H9 (cell line): ENCODE results near the gene SDE2. TPM values are rescaled to one million over a fixed set of nuclear protein-coding genes. Genes with fewer than 3 reads are reported as not detected.

ENCODE experiments used
- DNase-seq: peaks from one replicate; pipeline ENCODE4 v3.0.0-alpha.2; 2017
- H2AFZ ChIP-seq: one replicate; pipeline ENCODE4 v1.6.1; 2013; ENCODE audit warnings: mild to moderate bottlenecking, low read length, control low read depth, moderate library complexity
- H2AK5ac ChIP-seq: 2 replicates; pipeline ENCODE4 v1.6.1; 2013; ENCODE audit warnings: low read length, control low read depth, mixed read lengths; ENCODE audit not compliant: insufficient read length
- H2BK120ac ChIP-seq: one replicate; pipeline ENCODE4 v1.6.1; 2013; ENCODE audit warnings: low read depth, mild to moderate bottlenecking, low read length, control low read depth, inconsistent platforms; ENCODE audit not compliant: poor library complexity, severe bottlenecking
- H2BK12ac ChIP-seq: 2 replicates; pipeline ENCODE4 v1.6.1; 2013; ENCODE audit warnings: low read length, control low read depth, mixed read lengths, low read depth; ENCODE audit not compliant: insufficient read length
- H2BK15ac ChIP-seq: 2 replicates; pipeline ENCODE4 v1.6.1; 2013; ENCODE audit warnings: low read depth, low read length, control low read depth
- H2BK20ac ChIP-seq: one replicate; pipeline ENCODE4 v1.6.1; 2013; ENCODE audit warnings: low read depth, mild to moderate bottlenecking, low read length, control low read depth, inconsistent platforms; ENCODE audit not compliant: poor library complexity, severe bottlenecking
- H2BK5ac ChIP-seq: 2 replicates; pipeline ENCODE4 v1.6.1; 2013; ENCODE audit warnings: low read length, control low read depth, mixed read lengths; ENCODE audit not compliant: insufficient read length
- H3K14ac ChIP-seq: 2 replicates; pipeline ENCODE4 v1.6.1; 2013; ENCODE audit warnings: low read length, control low read depth; ENCODE audit not compliant: insufficient read depth
- H3K18ac ChIP-seq: 2 replicates; pipeline ENCODE4 v1.6.1; 2013; ENCODE audit warnings: low read depth, mild to moderate bottlenecking, mixed read lengths, low read length, control low read depth; ENCODE audit not compliant: insufficient read length
- H3K23ac ChIP-seq: 2 replicates; pipeline ENCODE4 v1.6.1; 2013; ENCODE audit warnings: low read length, control low read depth, mixed read lengths, low read depth; ENCODE audit not compliant: insufficient read length
- H3K23me2 ChIP-seq: 2 replicates; pipeline ENCODE4 v1.6.1; 2013; ENCODE audit warnings: low read depth, mild to moderate bottlenecking, mixed read lengths, low read length, control low read depth; ENCODE audit not compliant: insufficient read length, poor library complexity, severe bottlenecking
- H3K27ac ChIP-seq: 2 replicates; pipeline ENCODE4 v1.5.1; 2013; ENCODE audit warnings: low read length, control low read depth, mixed read lengths, low read depth; ENCODE audit not compliant: insufficient read length
- H3K27me3 ChIP-seq: 2 replicates; pipeline ENCODE4 v1.6.1; 2013; ENCODE audit warnings: low read length, control low read depth, inconsistent platforms; ENCODE audit not compliant: insufficient read depth
- H3K4ac ChIP-seq: 2 replicates; pipeline ENCODE4 v1.6.1; 2013; ENCODE audit warnings: low read depth, mild to moderate bottlenecking, control low read depth, inconsistent platforms, low read length, moderate library complexity
- H3K4me1 ChIP-seq: 2 replicates; pipeline ENCODE4 v1.6.1; 2013; ENCODE audit warnings: low read length, control low read depth, inconsistent platforms; ENCODE audit not compliant: insufficient read depth
- H3K4me2 ChIP-seq: 2 replicates; pipeline ENCODE4 v1.6.1; 2013; ENCODE audit warnings: low read length, control low read depth, mixed read lengths; ENCODE audit not compliant: insufficient read length, insufficient read depth
- H3K56ac ChIP-seq: 2 replicates; pipeline ENCODE4 v1.6.1; 2013; ENCODE audit warnings: low read depth, mild to moderate bottlenecking, mixed read lengths, low read length, control low read depth; ENCODE audit not compliant: insufficient read length
- H3K79me1 ChIP-seq: 2 replicates; pipeline ENCODE4 v1.6.1; 2013; ENCODE audit warnings: low read depth, mild to moderate bottlenecking, moderate library complexity, low read length, control low read depth, inconsistent platforms; ENCODE audit not compliant: insufficient read depth, poor library complexity, severe bottlenecking
- H3K79me2 ChIP-seq: 2 replicates; pipeline ENCODE4 v1.6.1; 2013; ENCODE audit warnings: low read length, control low read depth, inconsistent platforms; ENCODE audit not compliant: insufficient read depth
- H3K9ac ChIP-seq: 2 replicates; pipeline ENCODE4 v1.6.1; 2013; ENCODE audit warnings: low read length, control low read depth, mixed read lengths; ENCODE audit not compliant: insufficient read length; ENCODE audit errors: extremely low read depth
- H3K9me3 ChIP-seq: one replicate; pipeline ENCODE4 v1.6.1; 2013; ENCODE audit warnings: low read depth, low read length, inconsistent platforms; ENCODE audit not compliant: control insufficient read depth
- H3T11ph ChIP-seq: one replicate; pipeline ENCODE4 v1.6.1; 2013; ENCODE audit warnings: mild to moderate bottlenecking, low read length, control low read depth, inconsistent platforms
- H4K20me1 ChIP-seq: one replicate; pipeline ENCODE4 v1.6.1; 2013; ENCODE audit not compliant: control insufficient read depth, insufficient read length, insufficient read depth
- H4K5ac ChIP-seq: 2 replicates; pipeline ENCODE4 v1.6.1; 2013; ENCODE audit warnings: low read depth, mild to moderate bottlenecking, mixed read lengths, low read length, control low read depth; ENCODE audit not compliant: insufficient read length
- H4K8ac ChIP-seq: replicated peaks from 2 replicates; pipeline ENCODE4 v1.6.1; 2013; ENCODE audit warnings: low read length, control low read depth, mixed read lengths, low read depth; ENCODE audit not compliant: insufficient read length
- H4K91ac ChIP-seq: 2 replicates; pipeline ENCODE4 v1.6.1; 2013; ENCODE audit warnings: low read depth, mild to moderate bottlenecking, moderate library complexity, mixed read lengths, low read length, control low read depth; ENCODE audit not compliant: insufficient read length
- H3K27ac Mint-ChIP-seq, 3 experiments: 2 replicates in 2 of 3; 3 replicates in 1 of 3; pipeline ENCODE4 v1.8.0; 2020 to 2021; ENCODE audit warnings: mixed read lengths in 3 of 3, mild to moderate bottlenecking in 1 of 3, moderate library complexity in 1 of 3
- H3K27me3 Mint-ChIP-seq: 2 replicates; pipeline ENCODE4 v1.8.0; 2021; ENCODE audit warnings: low read depth, mild to moderate bottlenecking, moderate library complexity, mixed read lengths
- H3K36me3 Mint-ChIP-seq, 3 experiments: 2 replicates in 2 of 3; 3 replicates in 1 of 3; pipeline ENCODE4 v1.8.0; 2020 to 2021; ENCODE audit warnings: low read depth in 3 of 3, mixed read lengths in 3 of 3; ENCODE audit not compliant: insufficient read depth in 1 of 3
- H3K4me1 Mint-ChIP-seq, 2 experiments: 2 replicates each; pipeline ENCODE4 v1.8.0; 2020; ENCODE audit warnings: mixed read lengths in 2 of 2
- H3K4me3 Mint-ChIP-seq, 2 experiments: 2 replicates in 1 of 2; 3 replicates in 1 of 2; pipeline ENCODE4 v1.8.0; 2020 to 2021; ENCODE audit warnings: mild to moderate bottlenecking in 2 of 2, mixed read lengths in 2 of 2, moderate library complexity in 1 of 2
- H3K9me3 Mint-ChIP-seq, 2 experiments: 2 replicates in 1 of 2; 3 replicates in 1 of 2; pipeline ENCODE4 v1.8.0; 2020; ENCODE audit warnings: mild to moderate bottlenecking in 2 of 2, mixed read lengths in 2 of 2, moderate library complexity in 1 of 2
- CTCF ChIP-seq: fragments of 200-600 bp; sonication (generic); conservative IDR thresholded peaks from 3 replicates; pipeline ENCODE4 v1.8.0; 2021; ENCODE audit warnings: antibody characterized with exemption, mild to moderate bottlenecking
- WGBS: extraction: QIAGEN DNeasy Blood & Tissue Kit; methylation state at CpG from one replicate; pipeline ENCODE4 v1.1.7; 2013; ENCODE audit warnings: missing lambda C conversion rate, low lambda C conversion rate, mixed read lengths; ENCODE audit not compliant: insufficient read length; ENCODE audit errors: extremely low coverage; 5-methylcytosine and 5-hydroxymethylcytosine counted together
- total RNA-seq: library from RNA; stranded (reverse); gene quantifications from 2 replicates; pipeline ENCODE4 v1.2.1, GENCODE V29; 2021

The SDE2 gene
- total RNA-seq, 1 experiment from 2014 or later, result 20.5 TPM

DNA sequence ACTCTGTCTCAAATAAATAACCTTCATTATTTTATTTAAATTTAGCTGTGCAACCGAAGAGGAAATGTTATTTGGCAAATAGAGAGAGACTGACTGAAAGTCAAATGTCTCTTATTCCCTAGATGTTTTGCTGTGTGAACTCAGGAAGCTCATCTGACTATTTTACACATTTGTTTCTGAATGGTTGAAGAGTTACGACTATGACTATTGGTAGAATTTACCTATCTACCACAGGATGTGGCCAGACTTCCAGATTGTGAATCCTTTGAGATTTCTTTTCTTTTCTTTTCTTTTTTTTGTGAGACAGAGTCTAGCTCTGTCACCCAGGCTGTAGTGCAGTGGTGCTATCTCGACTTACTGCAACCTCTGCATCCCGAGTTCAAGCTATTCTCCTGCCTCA, 5.3 kb upstream of the SDE2 start:
- no peak overlapping the region for H3K23ac ChIP-seq
- H3K27ac ChIP-seq, result no peak overlapping the region
- H2BK20ac ChIP-seq, result no peak overlapping the region
- Mint-ChIP-seq H3K9me3 (no peaks in the 10 kb centered on the region), H3K36me3 (no peaks in the 10 kb centered on the region), H3K27me3 (no peaks in the 10 kb centered on the region; the same call in 1 of the 2 replicates), H3K27ac (no peak overlapping the region; a peak in 1 of 7 replicates), H3K4me3 (no peak overlapping the region), H3K4me1 (peaks cover 21 to 23% of the 10 kb centered on the region in 2 experiments)
- no peaks in the 10 kb centered on the region for H3K27me3 ChIP-seq
- no peak overlapping the region for H2BK12ac ChIP-seq
- H2AK5ac ChIP-seq, result no peak overlapping the region
- no peak overlapping the region for H4K91ac ChIP-seq
- H3K9me3 ChIP-seq, result no peaks in the 10 kb centered on the region
- H2AFZ ChIP-seq, result no peak overlapping the region
- H3T11ph ChIP-seq, result no peak overlapping the region
- WGBS, result no CpG with 5 or more reads among the region's 4 CpGs
- no peak overlapping the region for H3K56ac ChIP-seq
- H2BK120ac ChIP-seq, result no peak overlapping the region
- peaks cover 5% of the 10 kb centered on the region for H3K23me2 ChIP-seq
- no peak overlapping the region for H3K9ac ChIP-seq
- no peaks in the 10 kb centered on the region for H4K20me1 ChIP-seq
- no peak overlapping the region for H3K4me2 ChIP-seq
- no peak overlapping the region for H2BK15ac ChIP-seq
- H4K5ac ChIP-seq, result no peak overlapping the region
- no peak for DNase-seq
- no peak overlapping the region for H3K18ac ChIP-seq
- no peak overlapping the region for H2BK5ac ChIP-seq
- H3K14ac ChIP-seq, result no peak overlapping the region
- no peaks in the 10 kb centered on the region for H3K79me2 ChIP-seq
- H4K8ac ChIP-seq, result no peak overlapping the region
- no peak overlapping the region for H3K4ac ChIP-seq
- H3K4me1 ChIP-seq, result peaks cover 9% of the 10 kb centered on the region; the same call in 1 of the 2 replicates
- no peaks in the 10 kb centered on the region for H3K79me1 ChIP-seq
- no peak for TF ChIP-seq CTCF
